ENCODE results near the gene SHF.

SHF gene

GRCh38 chr15:45149060-45149459, 38.7 kb downstream of the SHF start:
- no peak for ATAC-seq (ENCODE audit: insufficient read depth, low read depth)
- H3K27ac ChIP-seq (ENCODE audit: low read length), result no peak overlapping the region

GRCh38 chr15:45148076-45149059, 39.4 kb downstream of the SHF start:
- H3K4me3 ChIP-seq (ENCODE audit: low read depth in 1 of 2, low read length in 2 of 2), result no peak overlapping the region
- no peak overlapping the region for H3K9ac ChIP-seq (ENCODE audit: low read depth, low read length)
- H3K36me3 ChIP-seq (ENCODE audit: insufficient read depth, low read length), result no peaks in the 10 kb centered on the region
- H3K27me3 ChIP-seq (ENCODE audit: insufficient read depth, low read length, poor library complexity), result no peaks in the 10 kb centered on the region
- no peaks in the 10 kb centered on the region for H4K20me1 ChIP-seq (ENCODE audit: insufficient read depth, low read length)
- H2AFZ ChIP-seq (ENCODE audit: low read depth, low read length), result no peak overlapping the region
- TF ChIP-seq CTCF (IDR thresholded peaks at IDR 0.05; ENCODE audit: borderline replicate concordance, extremely low read depth, low read length, poor library complexity, severe bottlenecking), result no peak
- TF ChIP-seq EZH2 (IDR thresholded peaks at IDR 0.05; ENCODE audit: borderline replicate concordance, low read depth, low read length, severe bottlenecking), result no peak
- DNase-seq (no peak), ATAC-seq (ENCODE audit: insufficient read depth, low read depth) (peak; percentile 35; the same call in 2 of the 3 replicates)
- H3K4me2 ChIP-seq (ENCODE audit: insufficient read depth, low read length), result no peak overlapping the region
- no peaks in the 10 kb centered on the region for H3K9me3 ChIP-seq (ENCODE audit: insufficient read depth, low read length, severe bottlenecking)
- no peaks in the 10 kb centered on the region for H3K4me1 ChIP-seq (ENCODE audit: insufficient read depth, low read length)
- H3K79me2 ChIP-seq (ENCODE audit: insufficient read depth, low read length), result no peaks in the 10 kb centered on the region
- H3K27ac ChIP-seq (ENCODE audit: low read length), result no peak overlapping the region

More at GRCh38 chr15:45149060-45149459, 38.7 kb downstream of the SHF start:
- Histone ChIP-seq H4K20me1 (ENCODE audit: insufficient read depth, low read length) (no peaks in the 10 kb centered on the region), H3K4me1 (ENCODE audit: insufficient read depth, low read length) (no peaks in the 10 kb centered on the region), H3K9me3 (ENCODE audit: insufficient read depth, low read length, severe bottlenecking) (no peaks in the 10 kb centered on the region), H2AFZ (ENCODE audit: low read depth, low read length) (no peak overlapping the region), H3K36me3 (ENCODE audit: insufficient read depth, low read length) (no peaks in the 10 kb centered on the region), H3K4me2 (ENCODE audit: insufficient read depth, low read length) (no peak overlapping the region), H3K79me2 (ENCODE audit: insufficient read depth, low read length) (no peaks in the 10 kb centered on the region), H3K9ac (ENCODE audit: low read depth, low read length) (no peak overlapping the region), H3K4me3 (ENCODE audit: low read depth in 1 of 2, low read length in 2 of 2) (no peak overlapping the region), H3K27me3 (ENCODE audit: insufficient read depth, low read length, poor library complexity) (no peaks in the 10 kb centered on the region)
- TF ChIP-seq EZH2 (IDR thresholded peaks at IDR 0.05; ENCODE audit: borderline replicate concordance, low read depth, low read length, severe bottlenecking), result no peak
- no peak for TF ChIP-seq CTCF (IDR thresholded peaks at IDR 0.05; ENCODE audit: borderline replicate concordance, extremely low read depth, low read length, poor library complexity, severe bottlenecking)
- no peak for DNase-seq

- H2AFZ ChIP-seq (ENCODE audit: low read depth, low read length), result no peak overlapping the region
- H3K27me3 ChIP-seq (ENCODE audit: insufficient read depth, low read length, poor library complexity), result no peaks in the 10 kb centered on the region
- TF ChIP-seq EZH2 (IDR thresholded peaks at IDR 0.05; ENCODE audit: borderline replicate concordance, low read depth, low read length, severe bottlenecking) (no peak), CTCF (IDR thresholded peaks at IDR 0.05; ENCODE audit: borderline replicate concordance, extremely low read depth, low read length, poor library complexity, severe bottlenecking) (no peak)
- no peaks in the 10 kb centered on the region for H3K4me1 ChIP-seq (ENCODE audit: insufficient read depth, low read length)
- no peaks in the 10 kb centered on the region for H4K20me1 ChIP-seq (ENCODE audit: insufficient read depth, low read length)
- H3K9ac ChIP-seq (ENCODE audit: low read depth, low read length), result no peak overlapping the region
- no peak overlapping the region for H3K4me2 ChIP-seq (ENCODE audit: insufficient read depth, low read length)
- no peaks in the 10 kb centered on the region for H3K79me2 ChIP-seq (ENCODE audit: insufficient read depth, low read length)
- H3K4me3 ChIP-seq (ENCODE audit: low read depth in 1 of 2, low read length in 2 of 2), result no peak overlapping the region
- no peaks in the 10 kb centered on the region for H3K36me3 ChIP-seq (ENCODE audit: insufficient read depth, low read length)
- ATAC-seq (ENCODE audit: insufficient read depth, low read depth) (no peak), DNase-seq (no peak)
- no peaks in the 10 kb centered on the region for H3K9me3 ChIP-seq (ENCODE audit: insufficient read depth, low read length, severe bottlenecking)
- H3K27ac ChIP-seq (ENCODE audit: low read length), result no peak overlapping the region
Measured at GRCh38 chr15:45147606-45148005, 40.2 kb downstream of the SHF start.

Measured in DND-41 (cell line).